ENCODE data around the gene SMIM13.
"Not testable (repeated sequence)": the region's sequence is repeated elsewhere in the genome, so short reads cannot be mapped to it uniquely, and the experiment has no call there.

DNA sequence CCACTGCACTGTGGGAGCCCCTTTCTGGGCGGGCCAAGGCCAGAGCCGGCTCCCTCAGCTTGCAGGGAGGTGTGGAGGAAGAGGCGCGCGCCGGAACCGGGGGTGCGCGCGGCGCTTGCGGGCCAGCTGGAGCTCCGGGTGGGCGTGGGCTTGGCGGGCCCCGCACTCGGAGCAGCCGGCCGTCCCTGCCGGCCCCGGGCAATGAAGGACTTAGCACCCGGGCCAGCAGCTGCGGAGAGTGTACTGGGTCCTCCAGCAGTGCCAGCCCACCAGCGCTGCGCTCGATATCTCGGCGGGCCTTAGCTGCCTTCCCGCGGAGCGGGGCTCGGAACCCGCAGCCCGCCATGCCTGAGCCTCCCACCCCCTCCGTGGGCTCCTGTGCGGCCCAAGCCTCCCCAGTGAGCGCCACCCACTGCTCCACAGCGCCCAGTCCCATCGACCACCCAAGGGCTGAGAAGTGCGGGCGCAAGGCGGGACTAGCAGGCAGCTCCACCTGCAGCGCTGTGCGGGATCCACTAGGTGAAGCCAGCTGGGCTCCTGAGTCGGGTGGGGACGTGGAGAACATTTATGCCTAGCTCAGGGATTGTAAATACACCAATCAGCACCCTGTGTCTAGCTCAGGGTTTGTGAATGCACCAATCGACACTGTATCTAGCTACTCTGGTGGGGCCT lies 6.4 kb upstream of the SMIM13 start:
- TF ChIP-seq POLR2A (IDR thresholded peaks at IDR 0.05; ENCODE audit: borderline replicate concordance, extremely low read depth, insufficient read depth, insufficient read length); CTCF (IDR thresholded peaks at IDR 0.05 in 2 of 3, conservative IDR thresholded peaks at IDR 0.05 in 1 of 3; ENCODE audit: borderline replicate concordance in 1 of 3, insufficient read depth in 1 of 3, low read depth in 2 of 3, low read length in 2 of 3); ZFX (IDR thresholded peaks at IDR 0.05); SP1 (IDR thresholded peaks at IDR 0.05; ENCODE audit: low read depth); EGR1 (IDR thresholded peaks at IDR 0.05; ENCODE audit: low read depth); FOSL1 (IDR thresholded peaks at IDR 0.05; ENCODE audit: low read depth); EZH2 (IDR thresholded peaks at IDR 0.05); RAD21 (IDR thresholded peaks at IDR 0.05; ENCODE audit: low read depth); JUND (IDR thresholded peaks at IDR 0.05); POLR2AphosphoS5 (IDR thresholded peaks at IDR 0.05; ENCODE audit: low read depth, low read length): not testable (repeated sequence)

Data from HCT116 (cell line).